Stimulated activated CD4-positive, alpha-beta T cell treated with anti-CD3 and anti-CD28 coated beads, TNF-alpha, amount 100 ng/mL, for 48 hours (primary cell): ENCODE data around the gene PRX.
"Not testable (repeated sequence)": the region's sequence is repeated elsewhere in the genome, so short reads cannot be mapped to it uniquely, and the experiment has no call there.

ENCODE experiments used
- DNase-seq, 3 donors: peaks; one replicate each; pipeline ENCODE4 v3.0.0-alpha.2; 2020; ENCODE audit warnings: low read depth in 3 of 3

PRX gene, protein sequence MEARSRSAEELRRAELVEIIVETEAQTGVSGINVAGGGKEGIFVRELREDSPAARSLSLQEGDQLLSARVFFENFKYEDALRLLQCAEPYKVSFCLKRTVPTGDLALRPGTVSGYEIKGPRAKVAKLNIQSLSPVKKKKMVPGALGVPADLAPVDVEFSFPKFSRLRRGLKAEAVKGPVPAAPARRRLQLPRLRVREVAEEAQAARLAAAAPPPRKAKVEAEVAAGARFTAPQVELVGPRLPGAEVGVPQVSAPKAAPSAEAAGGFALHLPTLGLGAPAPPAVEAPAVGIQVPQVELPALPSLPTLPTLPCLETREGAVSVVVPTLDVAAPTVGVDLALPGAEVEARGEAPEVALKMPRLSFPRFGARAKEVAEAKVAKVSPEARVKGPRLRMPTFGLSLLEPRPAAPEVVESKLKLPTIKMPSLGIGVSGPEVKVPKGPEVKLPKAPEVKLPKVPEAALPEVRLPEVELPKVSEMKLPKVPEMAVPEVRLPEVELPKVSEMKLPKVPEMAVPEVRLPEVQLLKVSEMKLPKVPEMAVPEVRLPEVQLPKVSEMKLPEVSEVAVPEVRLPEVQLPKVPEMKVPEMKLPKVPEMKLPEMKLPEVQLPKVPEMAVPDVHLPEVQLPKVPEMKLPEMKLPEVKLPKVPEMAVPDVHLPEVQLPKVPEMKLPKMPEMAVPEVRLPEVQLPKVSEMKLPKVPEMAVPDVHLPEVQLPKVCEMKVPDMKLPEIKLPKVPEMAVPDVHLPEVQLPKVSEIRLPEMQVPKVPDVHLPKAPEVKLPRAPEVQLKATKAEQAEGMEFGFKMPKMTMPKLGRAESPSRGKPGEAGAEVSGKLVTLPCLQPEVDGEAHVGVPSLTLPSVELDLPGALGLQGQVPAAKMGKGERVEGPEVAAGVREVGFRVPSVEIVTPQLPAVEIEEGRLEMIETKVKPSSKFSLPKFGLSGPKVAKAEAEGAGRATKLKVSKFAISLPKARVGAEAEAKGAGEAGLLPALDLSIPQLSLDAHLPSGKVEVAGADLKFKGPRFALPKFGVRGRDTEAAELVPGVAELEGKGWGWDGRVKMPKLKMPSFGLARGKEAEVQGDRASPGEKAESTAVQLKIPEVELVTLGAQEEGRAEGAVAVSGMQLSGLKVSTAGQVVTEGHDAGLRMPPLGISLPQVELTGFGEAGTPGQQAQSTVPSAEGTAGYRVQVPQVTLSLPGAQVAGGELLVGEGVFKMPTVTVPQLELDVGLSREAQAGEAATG (N-terminal part only)

DNA sequence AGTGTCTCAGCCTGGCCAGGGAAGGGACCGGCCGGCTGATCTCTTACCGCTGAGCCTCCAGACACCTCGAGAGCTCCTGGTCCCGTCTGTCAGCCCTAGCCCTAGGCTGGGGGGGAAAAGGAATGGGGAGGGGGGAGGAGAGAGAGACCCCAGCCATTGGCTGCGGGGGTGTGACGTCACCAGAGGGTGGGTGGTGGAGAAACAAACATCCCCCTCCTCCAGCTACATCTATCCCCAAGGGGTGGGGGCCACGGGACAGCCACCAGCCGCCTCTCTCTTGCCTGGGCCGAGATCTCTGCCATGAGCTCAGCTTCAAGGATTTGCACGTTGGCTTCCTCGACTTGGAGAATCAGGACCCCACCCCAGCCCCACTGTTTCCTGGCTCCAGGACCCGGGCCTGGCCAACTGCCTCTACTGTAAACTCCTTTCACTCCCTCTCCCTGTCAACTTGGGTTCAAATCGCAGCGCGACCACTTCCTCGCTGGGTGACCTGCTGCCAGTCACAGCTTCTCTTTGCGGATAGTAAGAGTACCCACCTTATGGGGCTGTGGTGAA is at the start of gene PRX:
Gene PRX (minus strand): TSS at position 88 of the 555 bp plus-strand sequence. CDS start 5,446 bp downstream, outside the sequence.
- no peak for DNase-seq

GRCh38 chr19:40461669-40462221 is 48.6 kb upstream of the PRX start:
- no peak for DNase-seq

GRCh38 chr19:40460185-40460584 is 47.0 kb upstream of the PRX start:
- no peak for DNase-seq

DNA sequence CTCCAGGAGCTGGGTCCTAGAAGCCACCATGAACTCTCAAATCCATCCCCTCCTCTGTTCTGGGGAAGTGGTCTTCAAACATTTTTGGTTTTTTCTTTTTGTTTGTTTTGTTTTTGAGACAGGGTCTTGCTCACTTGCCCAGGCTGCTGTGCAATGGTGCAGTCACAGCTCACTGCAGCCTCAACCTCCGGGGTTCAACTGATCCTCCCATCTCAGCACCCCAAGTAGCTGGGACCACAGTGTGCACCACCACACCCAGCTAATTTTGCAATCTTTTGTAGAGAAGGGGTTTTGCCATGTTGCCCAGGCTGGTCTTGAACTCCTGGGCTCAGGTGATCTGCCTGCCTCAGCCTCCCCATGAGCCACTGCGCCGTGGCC is 45.4 kb upstream of the PRX start:
- DNase-seq, result no peak

DNA sequence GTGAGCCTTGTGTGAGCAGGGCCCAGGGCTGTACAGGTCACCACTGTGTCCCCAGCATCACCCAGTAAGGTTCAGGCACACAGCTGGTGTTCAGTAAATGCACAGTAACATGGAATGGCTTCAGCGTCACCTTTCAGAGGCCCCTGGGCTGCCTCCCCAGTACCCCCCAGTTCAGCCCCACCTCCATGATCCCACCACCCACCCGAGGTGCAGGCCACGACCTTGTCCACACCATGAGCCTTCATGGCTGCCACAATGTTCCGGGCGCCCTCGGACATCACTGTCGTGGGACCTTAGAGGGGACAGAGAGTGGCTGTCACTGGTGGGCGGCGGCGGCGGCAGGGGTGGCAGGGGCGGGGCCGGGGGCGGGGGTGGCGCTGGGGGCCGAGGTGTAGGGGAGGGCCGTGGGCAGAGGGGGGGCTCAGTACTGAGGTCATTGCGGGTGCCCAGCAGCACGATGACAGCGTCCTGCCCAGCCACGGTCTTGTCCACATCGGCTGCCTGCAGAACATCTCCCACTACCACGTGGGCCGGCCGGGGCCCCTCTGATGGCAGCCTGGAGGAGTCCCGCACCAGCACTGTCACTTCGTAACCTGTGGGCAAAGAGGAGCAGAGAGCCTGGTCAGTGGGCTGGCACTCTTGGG is 44.9 kb upstream of the PRX start:
- DNase-seq, result no peak

- no peak for DNase-seq
Observed at GRCh38 chr19:40457048-40457447, 43.9 kb upstream of the PRX start.

DNA sequence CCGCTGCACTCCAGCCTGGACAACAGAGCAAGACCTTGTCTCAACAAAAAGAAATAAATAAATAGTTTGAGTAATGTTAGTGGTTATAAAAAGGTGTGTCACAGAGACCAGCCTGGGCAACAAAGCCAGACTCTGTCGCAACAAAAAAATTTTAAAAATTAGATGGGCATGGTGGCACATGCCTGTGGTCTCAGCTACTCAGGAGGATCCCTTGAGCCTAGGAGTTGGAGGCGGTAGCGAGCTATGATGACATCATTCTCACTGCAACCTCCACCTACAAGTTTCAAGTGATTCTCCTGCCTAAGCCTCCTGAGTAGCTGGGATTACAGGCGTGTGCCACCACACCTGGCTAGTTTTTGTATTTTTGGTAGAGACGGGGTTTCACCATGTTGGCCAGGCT is 40.8 kb upstream of the PRX start:
- DNase-seq, result not testable (repeated sequence)

GRCh38 chr19:40453151-40453735 is 40.1 kb upstream of the PRX start:
- DNase-seq, result no peak

- no peak for DNase-seq
Observed at GRCh38 chr19:40452016-40452415, 38.8 kb upstream of the PRX start.

DNA sequence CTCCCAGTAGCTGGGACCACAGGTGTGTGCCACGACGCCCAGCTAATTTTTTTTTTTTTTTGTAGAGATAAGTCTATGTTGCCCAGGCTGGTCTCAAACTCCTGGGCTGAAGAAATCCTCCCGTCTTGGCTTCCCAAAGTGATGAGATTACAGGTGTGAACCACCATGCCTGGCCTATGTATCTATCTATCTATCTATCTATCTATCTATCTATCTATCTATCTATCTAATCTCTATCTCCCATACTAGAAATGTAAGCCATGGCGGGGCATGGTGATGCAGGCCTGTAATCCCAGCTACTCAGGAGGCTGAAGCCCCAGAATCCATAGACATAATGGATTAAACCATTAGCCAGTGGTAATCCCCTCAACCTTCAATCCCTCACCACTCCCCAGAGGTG is 37.5 kb upstream of the PRX start:
- DNase-seq, result no peak

DNA sequence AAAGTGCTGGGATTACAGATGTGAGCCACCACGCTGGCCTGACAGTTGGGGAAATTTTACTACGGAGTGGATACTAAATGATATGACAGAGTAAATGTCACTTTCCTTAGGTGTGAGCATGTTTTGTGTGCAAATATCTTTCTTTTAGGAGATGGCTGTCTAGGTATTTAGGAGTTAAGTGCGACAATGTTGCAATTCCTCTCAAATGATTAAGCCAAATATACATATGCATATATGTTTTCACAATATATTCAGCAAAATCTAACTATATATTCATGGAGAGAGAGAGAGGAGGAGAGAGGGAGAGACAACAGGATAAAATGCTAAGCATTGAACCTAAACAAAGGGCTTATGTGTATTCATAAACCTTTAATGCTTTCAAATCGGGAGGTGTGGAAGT is 36.3 kb upstream of the PRX start:
- DNase-seq, result no peak

DNA sequence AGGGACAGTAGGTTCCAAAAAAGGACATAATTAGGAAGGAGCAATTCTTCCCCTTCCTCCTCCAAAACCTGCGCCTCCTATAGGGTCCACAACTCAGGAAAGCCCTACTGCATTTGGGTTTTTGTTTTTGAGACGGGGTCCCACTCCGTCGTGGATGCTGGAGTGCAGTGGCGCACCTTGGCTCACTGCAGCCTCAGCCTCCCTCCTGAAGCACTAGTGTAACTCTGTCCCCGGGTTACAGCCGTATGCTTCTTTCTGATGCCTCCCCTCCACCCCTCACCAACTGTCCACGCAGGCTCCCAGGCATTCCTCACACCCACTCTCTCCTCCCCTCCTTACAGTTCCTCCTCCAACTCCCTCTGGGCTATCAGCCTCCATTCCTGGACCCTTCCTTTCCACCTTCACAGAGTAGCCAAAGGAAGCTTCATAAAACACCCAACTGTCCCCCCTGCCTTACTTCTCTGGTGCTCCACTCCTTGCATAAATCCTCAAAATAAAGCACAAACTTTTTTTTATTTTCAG is 33.1 kb upstream of the PRX start:
- DNase-seq, result no peak

- no peak for DNase-seq
Observed at GRCh38 chr19:40445780-40446262, 32.6 kb upstream of the PRX start.

DNA sequence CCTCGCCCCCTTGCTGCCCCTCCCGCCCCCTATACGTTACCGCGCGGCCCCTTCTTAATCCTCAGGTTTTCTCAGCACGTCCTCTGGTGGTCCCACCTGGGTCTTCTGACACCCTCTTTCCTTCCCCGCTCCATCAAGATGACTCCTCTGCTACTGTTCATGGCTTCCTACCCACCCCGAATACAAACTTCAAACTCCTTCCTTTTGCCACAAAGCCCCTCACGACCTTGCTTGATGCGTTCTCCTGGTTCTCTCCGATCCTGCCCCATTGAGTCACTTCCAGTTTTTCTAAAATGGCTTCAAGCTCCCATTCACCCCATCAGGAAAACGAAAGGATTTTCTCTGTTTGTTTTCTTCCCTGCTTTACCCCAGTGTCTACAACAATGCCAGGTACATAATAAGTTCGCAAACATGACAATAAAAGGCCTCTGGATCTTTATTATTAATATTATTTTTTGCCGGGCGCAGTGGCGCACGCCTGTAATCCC is 31.7 kb upstream of the PRX start:
- no peak for DNase-seq

DNA sequence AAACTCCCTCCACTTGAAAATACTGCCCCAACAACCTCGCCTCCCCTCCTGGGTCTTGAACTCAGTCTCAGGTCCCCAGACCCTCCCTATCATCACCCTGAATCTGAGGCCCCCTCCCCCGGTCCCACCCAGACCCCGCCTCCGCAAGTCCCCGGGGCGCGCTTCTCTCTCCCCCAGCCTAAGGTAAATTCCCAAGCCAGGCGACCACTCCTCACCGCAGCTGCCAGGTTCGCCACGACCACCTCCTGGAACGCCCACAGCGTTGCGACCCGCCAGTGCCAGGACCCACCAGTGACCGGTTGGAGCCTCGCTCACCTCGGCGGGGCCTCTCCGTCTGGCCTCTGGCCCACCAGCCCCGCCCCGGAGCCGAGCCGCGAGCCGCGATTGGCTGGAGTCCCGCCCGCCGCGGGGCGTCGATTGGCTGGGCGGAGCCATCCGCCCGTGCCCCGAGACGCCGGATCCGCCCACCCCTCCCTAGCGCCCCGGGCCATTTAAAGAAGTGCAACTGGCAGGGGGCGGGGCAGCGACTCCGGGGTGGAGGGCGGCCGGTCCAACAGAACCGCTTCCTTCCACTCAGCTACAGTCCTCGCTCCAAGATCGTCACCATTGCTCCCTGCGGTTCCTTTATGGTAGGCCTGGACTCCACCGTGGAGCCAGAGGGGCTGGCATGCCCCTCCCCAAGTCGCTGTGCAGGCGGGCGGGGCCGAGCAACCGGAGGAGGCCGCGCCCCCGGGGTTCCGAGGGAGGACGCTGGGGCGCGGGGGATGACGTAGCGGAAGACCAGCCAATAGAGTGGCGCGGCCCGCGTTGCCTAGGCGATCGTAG is 31.0 kb upstream of the PRX start, which contains the start of gene SERTAD3:
Gene SERTAD3 (minus strand): TSS at position 336 of the 825 bp plus-strand sequence. CDS start 2,255 bp downstream, outside the sequence.
- peak; percentile 93 to 97 (median 95) for DNase-seq

DNA sequence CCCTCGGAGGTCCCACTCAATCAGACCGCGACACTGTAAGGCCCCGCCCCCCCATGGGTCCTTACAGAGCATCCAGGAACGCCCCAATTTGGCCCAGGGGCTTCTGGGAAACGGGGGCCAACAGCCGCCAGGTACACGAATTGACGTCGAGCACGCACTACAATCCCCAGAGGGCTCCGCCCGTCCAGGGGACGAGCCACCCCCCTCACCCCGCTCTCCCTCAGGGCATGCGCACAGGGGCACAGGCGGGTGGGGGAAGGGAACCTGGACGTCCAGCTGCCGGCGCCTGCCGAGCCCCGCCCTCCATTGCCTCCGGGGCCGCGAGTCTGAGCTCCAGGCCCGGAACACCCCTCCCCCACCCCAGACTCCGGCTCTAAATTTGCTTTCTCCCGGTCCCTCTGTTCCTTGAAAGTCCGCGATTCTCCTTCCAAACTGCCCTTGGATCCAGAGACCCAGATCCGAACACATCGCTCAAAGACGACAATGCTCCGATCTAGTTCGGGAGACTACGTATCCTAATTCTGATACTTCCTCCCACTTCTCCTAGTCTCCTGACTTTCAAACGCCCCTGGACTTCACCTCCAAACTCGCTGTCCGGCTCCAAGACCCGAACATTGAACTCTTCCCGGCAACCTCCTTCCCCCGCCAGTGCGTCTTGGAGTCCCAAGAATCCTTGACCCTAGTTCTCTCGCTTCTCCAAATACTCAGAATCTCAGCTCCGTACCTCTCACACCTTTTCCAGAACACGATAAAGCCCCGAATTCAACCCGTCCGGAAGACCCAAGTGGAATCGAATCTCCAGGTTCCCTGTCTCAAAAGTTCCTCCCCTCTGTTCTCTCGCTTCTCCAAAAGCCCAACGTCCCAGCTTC is 30.2 kb upstream of the PRX start:
- DNase-seq, result peak; percentile 98 to 99 (median 99)

- no peak for DNase-seq
Observed at GRCh38 chr19:40442328-40443130, 29.4 kb upstream of the PRX start.
